Astrocyte of the cerebellum (primary cell): ENCODE data around the gene PRSS16.
"Not testable (repeated sequence)": the region's sequence is repeated elsewhere in the genome, so short reads cannot be mapped to it uniquely, and the experiment has no call there.

Experiments used
- DNase-seq: peaks from one replicate; pipeline ENCODE4 v3.0.0-alpha.2; 2011; ENCODE audit warnings: low read depth
- H3K4me3 ChIP-seq: 2 replicates; pipeline ENCODE4 v1.5.1; 2011; ENCODE audit warnings: mild to moderate bottlenecking, low read depth, low read length, moderate library complexity
- CTCF ChIP-seq: IDR thresholded peaks from 2 replicates; pipeline ENCODE4 v1.5.1; 2012; ENCODE audit warnings: low read length, low read depth, moderate library complexity, mild to moderate bottlenecking; ENCODE audit errors: missing control alignments
- in situ Hi-C: cut with HindIII; loops from 2 replicates; pipeline ENCODE4 v1.10.0; 2017; ENCODE audit warnings: low sequenced_read_pairs

PRSS16 gene

GRCh38 chr6:27260369-27260768, 12.9 kb downstream of the PRSS16 start:
- TF ChIP-seq CTCF = no peak
- in situ Hi-C loops = no loop called here
- H3K4me3 ChIP-seq = no peak overlapping the region
- DNase-seq = no peak

GRCh38 chr6:27260836-27261375, 13.4 kb downstream of the PRSS16 start:
- peak overlapping the region; percentile 9 for H3K4me3 ChIP-seq
- no peak for DNase-seq
- in situ Hi-C loops = no loop called here
- no peak for TF ChIP-seq CTCF

- no peak for DNase-seq
- TF ChIP-seq CTCF = no peak
- in situ Hi-C loops = no loop called here
- no peak overlapping the region for H3K4me3 ChIP-seq
Observed at GRCh38 chr6:27263886-27264285, 16.4 kb downstream of the PRSS16 start.

GRCh38 chr6:27267003-27267402, 19.5 kb downstream of the PRSS16 start:
- DNase-seq, H3K4me3 ChIP-seq, in situ Hi-C loops: not testable (repeated sequence)

- no peak for DNase-seq
- TF ChIP-seq CTCF = no peak
- no peak overlapping the region for H3K4me3 ChIP-seq
- in situ Hi-C loops = no loop called here
Observed at GRCh38 chr6:27267857-27268434, 20.4 kb downstream of the PRSS16 start.

- DNase-seq = no peak
- H3K4me3 ChIP-seq = no peak overlapping the region
- no peak for TF ChIP-seq CTCF
- in situ Hi-C loops = no loop called here
Observed at GRCh38 chr6:27268803-27269202, 21.3 kb downstream of the PRSS16 start.

- no peak for TF ChIP-seq CTCF
- no peak overlapping the region for H3K4me3 ChIP-seq
- in situ Hi-C loops = no loop called here
- DNase-seq = no peak
Observed at GRCh38 chr6:27273783-27274182, 26.3 kb downstream of the PRSS16 start.
